ENCODE data around the gene CTNND2.

CTNND2 gene, protein sequence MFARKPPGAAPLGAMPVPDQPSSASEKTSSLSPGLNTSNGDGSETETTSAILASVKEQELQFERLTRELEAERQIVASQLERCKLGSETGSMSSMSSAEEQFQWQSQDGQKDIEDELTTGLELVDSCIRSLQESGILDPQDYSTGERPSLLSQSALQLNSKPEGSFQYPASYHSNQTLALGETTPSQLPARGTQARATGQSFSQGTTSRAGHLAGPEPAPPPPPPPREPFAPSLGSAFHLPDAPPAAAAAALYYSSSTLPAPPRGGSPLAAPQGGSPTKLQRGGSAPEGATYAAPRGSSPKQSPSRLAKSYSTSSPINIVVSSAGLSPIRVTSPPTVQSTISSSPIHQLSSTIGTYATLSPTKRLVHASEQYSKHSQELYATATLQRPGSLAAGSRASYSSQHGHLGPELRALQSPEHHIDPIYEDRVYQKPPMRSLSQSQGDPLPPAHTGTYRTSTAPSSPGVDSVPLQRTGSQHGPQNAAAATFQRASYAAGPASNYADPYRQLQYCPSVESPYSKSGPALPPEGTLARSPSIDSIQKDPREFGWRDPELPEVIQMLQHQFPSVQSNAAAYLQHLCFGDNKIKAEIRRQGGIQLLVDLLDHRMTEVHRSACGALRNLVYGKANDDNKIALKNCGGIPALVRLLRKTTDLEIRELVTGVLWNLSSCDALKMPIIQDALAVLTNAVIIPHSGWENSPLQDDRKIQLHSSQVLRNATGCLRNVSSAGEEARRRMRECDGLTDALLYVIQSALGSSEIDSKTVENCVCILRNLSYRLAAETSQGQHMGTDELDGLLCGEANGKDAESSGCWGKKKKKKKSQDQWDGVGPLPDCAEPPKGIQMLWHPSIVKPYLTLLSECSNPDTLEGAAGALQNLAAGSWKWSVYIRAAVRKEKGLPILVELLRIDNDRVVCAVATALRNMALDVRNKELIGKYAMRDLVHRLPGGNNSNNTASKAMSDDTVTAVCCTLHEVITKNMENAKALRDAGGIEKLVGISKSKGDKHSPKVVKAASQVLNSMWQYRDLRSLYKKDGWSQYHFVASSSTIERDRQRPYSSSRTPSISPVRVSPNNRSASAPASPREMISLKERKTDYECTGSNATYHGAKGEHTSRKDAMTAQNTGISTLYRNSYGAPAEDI (N-terminal part only)

DNA sequence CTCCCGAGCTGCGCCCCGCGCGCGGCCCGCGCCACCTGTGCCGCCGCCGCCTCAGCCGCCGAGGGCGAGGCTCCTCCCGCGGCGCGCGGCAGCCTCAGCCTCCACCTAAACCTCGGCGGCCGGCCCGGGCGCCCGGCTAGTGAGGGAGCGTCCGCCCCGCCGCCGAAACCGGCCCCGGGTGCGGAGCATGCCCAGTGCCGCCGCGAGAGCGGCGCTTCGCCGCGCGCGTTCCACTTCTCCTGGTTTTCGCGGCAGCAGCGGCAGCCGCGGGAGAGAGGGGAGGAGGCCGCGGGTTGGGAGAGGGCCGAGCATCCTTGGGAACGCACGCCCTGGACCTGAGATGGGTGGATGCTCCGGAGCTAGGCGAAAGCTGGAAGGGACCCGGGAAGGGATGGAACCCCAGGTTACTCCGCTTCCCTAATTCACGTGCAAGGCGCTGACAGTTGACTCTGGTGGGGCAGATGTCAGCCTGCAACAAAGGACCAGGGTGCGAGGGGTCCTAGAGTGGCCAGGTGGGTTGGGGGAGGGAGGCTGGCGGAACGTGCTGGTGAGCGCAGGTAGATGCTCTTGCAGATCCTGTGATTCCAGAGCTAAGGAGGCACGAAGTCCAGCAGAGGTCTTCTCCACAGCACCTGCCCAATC, at the start of gene CTNND2:
Gene CTNND2, minus strand, starts transcription at position 182 of the 642 bp plus-strand sequence. CDS start 593 bp downstream, outside the sequence.
- no peak for DNase-seq

DNA sequence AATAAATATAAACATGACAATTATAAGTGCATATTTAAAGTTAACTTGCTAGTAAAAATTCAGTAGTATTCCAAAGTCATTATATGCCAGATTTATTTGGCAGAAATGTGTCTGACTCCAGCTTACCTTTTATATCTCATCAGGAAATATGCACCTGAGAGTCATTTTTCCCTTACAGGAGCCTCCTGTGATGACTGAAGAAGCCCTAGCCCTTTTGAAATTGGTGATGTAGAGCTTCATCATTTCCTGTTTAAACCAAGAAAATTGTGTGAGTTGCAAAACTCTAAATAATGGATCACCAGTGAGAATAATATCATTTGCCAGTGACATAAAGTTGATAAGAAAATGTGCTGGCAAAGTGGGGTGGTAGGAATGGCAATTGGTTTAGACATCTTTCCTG, 42.1 kb upstream of the CTNND2 start:
- DNase-seq, result no peak

DNA sequence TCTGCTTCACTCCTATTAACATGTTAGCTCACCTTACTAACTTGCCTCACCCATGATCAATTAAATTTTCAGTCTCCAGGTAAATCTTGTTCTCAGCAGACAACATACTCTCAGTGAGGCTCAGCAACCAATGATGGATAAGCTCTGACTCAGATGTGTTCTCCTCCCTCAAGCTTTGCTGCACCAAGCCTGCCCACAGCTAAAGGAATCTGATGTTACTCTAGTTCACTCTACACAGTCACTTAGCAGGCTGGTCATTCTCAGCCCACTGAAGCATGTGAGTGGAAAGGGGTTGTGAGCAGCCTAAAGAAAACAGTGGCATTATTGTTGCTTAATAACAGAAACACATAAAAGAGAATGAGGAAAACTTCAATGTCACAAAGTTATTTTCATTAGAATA, 37.3 kb upstream of the CTNND2 start:
- DNase-seq, result no peak

DNA sequence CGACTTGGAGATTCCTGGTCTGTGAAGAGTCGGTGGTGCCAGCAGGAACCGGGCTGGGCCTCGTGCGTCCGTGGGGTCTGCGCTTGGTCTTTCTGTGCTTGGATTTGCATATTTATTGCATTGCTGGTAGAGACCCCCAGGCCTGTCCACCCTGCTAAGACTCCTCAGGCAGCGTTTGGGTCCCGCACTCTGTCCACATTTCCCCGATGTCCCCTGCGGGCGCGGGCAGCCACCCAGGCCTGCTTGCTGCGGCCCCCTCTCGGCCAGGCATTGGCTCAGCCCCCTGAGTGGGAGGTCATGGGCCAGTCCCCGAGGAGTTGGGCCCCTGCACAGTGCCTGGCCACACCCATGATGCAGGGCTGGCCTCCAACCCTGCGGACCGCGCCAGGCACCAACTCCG, 27.4 kb upstream of the CTNND2 start:
- DNase-seq, result no peak

DNA sequence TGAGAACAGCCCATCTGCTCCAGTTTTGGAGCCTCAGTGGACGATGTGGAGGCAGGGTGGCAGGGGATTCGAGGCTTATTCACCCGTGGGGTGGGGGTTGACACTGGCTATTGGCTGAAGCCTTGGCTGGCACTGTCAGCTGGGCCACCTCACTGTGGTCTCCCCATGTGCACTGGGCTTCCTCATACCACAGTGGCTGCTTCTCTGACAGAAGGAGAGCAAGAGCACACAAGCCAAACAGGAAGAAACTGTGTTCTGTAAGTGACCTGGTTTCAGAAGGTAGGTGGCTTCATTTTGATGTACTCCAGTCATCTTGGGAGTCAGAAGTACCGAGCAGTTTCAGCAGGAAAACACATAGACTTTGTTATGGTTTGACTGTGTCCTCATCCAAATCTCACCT, 24.7 kb upstream of the CTNND2 start:
- no peak for DNase-seq

DNA sequence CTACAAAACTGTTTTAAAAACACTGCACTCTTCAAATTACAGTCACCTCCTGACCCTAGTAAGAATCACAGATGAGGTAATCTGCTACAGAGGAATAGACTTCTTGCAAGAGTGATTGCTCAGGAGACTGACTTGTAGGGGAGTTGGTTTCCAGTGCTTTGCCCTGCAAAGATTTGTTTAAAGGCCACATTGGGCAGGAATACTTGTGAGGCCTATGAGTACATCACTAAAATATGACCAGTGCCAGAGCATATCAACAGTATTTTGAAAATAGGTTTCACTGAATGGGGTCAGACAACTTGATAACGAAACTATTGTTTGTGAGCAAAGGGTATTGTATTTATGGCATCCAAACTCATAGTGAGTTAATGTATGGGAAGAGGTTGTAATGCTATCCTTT, 21.5 kb upstream of the CTNND2 start:
- DNase-seq, result no peak

DNA sequence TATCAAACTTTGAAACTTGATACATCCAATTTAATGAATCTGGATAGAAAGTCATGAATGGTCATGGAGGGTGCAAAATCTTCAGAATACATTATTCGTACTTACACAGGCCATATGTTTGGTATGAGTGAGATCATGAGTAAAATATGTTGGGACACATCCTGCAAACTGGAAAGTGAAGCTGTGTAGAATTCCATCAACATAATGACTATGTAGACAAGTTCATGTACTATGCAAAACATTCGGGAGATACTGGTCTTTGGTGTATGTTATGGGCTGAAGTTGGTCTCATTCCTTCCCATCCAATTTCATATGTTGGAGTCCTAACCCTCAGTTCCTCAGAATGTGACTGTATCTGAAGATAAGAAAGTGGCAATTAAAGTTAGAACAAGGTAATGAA, 18.1 kb upstream of the CTNND2 start:
- DNase-seq, result no peak

DNA sequence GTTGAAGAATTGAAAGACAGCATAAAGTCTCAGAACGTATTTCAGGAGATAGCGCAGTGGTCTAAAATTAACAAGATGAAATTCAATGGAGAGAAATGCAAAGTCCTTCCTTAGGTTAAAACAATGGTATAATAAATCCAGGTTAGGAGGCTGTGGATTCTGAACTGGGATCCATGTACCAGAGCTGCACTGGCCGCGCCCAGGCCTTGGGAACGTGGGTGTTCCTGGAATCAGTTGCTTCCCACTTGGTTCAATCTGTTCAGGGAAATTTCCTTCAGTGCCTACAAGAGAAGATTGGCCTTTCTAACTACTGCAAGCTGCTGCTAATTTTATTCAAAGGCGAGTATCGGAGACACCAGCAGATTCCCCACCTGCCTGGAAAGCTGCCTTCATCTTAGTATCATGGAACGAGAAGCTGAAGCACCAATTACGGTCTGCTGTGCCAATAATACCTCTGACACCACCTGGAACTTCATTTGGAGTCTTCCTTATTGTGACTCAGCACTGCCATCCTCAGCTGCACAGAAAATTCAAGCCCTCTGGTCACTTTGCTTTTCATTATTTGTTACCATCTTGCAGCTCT, 14.3 kb upstream of the CTNND2 start:
- no peak for DNase-seq

DNA sequence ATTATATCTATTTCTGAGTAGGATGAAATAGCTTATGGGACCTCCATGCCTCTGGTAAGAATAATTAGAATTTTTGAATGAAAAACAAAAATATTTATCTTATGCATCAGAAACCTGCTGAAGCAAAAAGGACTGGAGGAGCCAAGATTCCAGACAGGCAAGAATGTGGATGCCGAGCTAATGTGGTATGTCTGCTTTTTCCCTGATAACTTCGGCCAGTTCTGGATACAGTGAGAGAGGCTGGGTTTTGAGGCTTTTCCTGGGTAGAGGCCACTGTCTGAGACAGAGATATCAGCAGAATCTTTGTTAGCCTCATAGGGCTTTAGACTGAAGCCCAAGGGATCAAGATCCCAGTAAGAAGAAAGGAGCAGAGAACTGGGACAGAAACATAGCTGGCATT, 5.2 kb upstream of the CTNND2 start:
- no peak for DNase-seq

DNA sequence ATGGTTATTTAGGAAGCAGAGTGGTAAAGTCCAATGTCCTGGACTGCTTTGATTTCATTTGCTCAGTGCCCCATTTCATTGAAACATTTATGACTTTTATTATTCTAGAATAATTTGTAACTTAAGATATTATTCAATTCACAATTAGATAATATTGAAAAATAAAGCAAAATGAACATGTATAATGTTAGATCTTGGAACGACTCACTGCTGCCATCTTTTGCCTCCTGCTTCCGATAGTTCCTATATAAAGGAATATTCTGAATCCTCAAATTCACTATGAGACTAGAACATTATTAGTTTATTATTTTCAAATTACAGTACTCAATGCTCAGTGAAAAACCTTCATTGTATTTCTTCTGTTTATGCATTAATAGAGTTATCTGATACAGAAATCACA, 2.3 kb upstream of the CTNND2 start:
- DNase-seq, result no peak

DNA sequence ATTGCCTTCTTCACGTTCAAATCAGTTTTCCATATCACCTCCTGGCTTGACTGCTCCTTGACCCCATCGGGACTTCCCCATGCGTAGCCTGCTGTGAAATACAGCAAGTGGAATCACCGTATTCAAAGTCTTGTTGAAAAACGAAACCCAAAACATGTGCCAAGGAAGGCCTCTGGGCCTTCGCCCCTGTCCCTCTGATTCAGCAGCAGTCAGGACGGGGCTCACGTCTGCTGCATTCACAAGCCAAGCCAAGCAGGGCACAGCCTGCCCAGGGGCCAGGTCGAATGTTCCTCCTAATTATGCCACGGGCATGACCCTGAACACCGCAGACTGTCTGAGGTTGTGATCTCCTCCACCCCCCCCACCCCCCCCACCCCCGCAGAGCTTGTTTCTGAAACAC, 960 bp upstream of the CTNND2 start:
- DNase-seq, result no peak

DNA sequence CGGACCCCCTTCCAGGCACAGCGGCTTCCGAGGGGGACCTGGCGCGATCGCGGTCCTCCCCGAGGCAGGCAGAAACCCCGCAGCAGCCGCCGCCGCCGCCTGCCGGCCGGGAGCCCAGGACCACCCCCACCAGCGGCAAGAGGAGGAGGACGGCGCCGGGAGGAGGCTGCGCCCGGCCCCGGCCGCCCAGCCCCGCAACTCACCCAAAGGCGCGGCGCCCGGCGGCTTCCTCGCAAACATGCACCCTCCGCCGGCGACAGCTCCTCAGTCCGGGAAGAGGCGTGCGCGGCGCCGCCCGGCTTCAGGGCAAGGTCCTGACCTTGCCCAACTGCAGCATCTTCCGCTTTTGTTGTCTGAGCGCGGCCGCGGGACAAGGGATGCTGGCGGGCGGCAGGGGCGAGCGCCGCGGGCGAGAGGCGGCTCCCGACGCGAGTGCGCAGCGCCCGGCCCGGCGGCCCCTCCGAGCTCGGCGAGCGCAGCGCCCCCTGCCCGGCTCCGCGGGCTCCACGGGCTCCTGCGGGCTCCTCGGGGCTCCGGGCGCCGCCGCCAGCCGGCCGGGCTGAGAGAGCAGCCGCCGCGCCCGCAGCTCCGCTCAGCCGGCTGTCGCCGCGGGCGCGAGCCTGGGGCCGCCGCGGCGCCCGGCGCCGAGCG, 507 bp downstream of the CTNND2 start:
- DNase-seq, result no peak

DNA sequence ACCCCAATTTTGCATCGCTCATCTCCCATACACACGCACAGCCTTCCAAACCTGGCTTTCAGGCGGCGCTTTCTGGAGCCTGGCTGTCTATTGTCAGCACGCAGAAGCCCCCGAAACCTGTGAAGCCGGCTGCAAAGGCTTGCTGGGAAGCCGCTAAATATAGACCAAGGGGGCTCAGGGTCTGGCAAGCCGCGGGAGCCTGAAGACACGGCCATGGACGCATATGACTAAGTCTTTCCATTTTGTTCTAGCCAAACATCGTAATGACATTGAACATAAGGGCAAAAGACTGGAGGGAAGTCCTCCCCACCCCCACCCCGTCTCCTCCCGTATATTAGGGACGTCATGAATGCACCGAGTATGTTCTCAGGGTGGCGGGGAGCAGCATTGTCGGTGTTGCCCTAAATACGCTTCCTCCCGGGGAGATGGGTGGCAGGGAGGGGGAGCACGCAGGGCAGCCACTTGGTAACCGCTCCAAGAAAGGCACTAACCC, 1.1 kb downstream of the CTNND2 start:
- no peak for DNase-seq

DNA sequence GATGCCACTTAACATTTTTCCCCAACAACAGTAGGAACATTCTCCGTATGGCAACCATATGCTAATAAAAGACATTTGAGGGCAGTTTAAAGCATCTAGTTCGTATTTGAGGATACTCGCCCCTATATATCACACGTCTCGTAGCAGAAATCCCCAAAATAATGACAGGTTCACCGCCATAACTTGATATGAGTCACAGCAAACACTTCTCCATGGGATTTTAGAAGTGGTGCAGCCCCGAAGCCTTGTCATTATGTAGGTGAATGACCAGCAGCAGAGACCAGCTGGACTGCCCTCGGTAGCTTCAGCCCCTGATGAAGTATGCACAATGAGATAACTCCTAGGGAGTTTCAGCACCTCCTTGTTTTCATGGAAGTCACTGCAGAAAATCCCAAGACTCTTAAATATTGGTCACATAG, 2.0 kb downstream of the CTNND2 start:
- no peak for DNase-seq

DNA sequence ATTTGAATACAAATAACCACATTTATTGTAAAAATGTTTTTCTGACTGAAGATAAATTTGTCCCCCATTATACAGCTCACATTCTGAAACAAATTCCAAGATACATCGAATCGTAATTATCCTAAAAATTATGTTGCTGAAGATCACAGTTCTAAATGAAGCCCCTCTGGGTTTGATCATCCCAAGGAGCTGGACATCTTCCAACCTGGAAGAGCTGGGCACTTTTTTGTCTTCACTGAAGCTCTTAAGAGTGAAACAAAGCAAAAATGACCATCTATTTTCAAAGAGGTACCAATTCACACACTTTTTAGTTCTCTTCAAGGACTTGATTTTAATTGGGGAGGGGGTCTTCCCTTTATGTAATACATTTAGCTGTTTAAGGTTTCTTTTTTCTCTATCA, 5.5 kb downstream of the CTNND2 start:
- no peak for DNase-seq

DNA sequence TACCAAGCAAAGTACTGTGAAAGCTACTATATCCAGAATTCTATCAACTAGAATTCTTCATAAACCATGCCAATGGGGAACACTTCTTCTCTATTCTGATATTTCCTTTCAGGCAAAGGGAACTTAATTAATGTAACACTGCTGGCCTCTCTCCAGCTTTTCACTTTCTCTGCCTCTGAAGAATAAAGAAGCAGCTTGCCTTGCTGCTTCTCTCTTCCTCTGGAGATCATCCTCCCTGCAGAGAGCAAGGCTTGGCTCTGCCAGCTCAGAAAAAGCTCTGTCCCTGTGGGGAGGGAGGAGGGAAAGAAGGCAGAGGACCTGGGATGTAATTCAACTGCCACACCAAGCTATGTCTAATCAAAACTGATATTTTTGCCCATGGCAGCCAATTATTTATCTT, 6.5 kb downstream of the CTNND2 start:
- DNase-seq, result no peak

DNA sequence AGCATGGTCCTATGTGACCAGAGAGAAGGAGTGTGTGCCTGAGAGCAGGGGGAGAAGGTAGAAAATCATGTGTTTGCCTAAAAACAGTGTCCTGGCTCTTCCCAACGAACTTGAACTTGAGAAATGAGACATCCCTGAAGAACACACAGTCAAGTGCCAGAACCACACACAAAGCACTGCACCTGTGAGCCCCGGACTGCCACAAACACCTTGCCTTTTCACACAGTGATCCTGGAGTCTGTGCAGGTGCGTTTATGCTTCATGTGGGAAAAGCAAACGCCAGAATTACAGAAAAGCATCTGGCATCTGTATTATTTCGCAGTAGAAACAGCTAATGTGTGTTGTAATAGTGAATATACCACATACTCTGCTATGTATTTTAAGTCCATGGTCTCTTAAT, 9.3 kb downstream of the CTNND2 start:
- no peak for DNase-seq

DNA sequence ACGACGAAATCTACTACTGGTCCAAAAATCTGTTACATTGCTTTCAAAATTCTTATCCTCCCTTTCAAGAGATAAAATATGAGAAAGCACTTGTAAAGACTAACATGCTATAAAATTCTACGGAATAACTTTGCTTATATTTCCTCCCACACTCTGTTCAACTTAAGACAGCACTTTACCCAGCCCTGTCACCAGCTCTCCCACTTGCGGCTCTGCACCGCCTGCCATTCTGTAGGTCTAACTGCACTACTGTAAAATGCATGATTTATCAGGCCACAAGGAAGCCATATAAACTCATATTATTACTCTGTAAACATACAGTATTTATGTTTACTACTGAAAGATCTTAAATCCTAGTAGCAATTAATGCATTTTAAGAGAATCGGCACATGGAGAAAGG, 11.4 kb downstream of the CTNND2 start:
- no peak for DNase-seq

DNA sequence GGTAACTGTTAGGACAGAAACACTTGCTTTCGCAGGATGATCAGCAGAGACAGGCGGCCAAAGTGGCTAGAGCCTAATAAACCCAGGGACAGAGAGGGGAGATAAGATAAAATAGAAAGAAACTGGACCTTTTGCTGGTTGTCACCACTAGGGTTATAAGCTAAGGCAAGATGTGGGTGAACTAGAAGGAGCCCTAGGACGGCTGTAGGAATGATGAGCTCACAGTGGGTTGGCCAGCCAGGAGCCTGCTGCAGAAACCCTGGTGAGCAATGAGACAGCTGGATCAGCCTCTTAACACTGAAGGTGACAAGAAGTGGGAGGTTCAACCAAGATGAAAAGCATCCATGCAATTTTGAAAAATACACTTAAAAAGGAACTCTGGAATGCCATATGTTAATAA, 13.5 kb downstream of the CTNND2 start:
- no peak for DNase-seq

DNA sequence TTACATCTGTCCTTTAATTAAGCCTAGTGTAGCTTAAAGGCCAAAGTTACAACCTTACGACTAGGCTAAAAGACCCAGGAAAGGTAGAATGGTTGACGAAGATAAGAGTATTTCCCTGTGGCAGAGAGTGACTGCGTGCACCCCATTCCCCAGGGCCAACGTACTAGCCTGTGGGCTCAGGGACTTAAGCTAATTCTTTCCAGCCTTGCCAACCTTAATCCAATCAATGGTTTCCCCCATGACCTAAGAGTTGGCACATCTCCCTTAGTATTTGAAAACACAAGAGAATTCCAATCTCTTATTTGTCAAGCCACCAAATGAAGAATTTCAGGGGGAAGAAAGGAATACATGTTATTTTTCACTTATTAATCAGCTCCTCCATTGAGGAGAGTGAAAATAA, 16.0 kb downstream of the CTNND2 start:
- DNase-seq, result no peak

DNA sequence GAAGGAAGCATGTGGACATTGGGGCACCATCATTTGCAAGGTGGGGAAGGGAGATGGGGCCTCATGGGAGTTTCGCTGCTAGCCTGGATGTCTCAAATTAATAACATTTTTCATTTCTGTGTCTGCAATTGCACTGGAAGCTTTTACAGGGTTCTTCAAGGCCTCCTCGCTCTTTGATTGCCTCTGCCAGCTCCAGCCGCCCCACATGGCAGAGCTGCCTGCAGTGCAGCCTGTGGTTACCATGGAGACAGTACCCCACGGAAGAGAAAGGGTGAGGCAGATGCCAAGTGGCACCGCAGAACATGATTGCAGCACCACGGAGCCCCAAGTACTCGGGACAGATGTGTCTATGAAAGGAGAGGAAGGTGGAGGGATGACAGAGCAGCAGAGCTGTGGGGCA, 25.4 kb downstream of the CTNND2 start:
- no peak for DNase-seq

DNA sequence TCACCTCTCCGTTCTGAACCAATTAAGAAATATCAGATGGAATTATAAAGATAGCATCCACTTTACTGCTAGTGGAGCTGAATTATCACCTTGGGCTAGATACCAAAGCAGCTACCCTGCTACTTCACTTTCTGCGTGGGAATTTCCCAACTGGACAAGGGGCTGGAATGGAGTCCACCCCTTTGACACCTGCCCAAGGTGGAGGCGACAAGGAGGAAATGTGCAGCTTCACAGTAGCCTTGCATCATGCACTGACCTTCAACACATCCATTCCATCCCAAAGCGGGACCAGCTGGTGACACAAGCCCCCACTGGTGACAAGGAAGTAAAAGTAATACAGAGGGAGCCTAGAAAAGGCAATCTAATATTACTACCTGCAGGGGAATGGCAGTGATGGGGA, 30.7 kb downstream of the CTNND2 start:
- no peak for DNase-seq

All from activated T-cell treated with anti-CD3 and anti-CD28 coated beads, Interleukin-2, amount 50 U/mL, for 1 hour (primary cell).